ENCODE results near the gene CACNA1B.
"Not testable (repeated sequence)": the region's sequence is repeated elsewhere in the genome, so short reads cannot be mapped to it uniquely, and the experiment has no call there.

The CACNA1B gene

DNA sequence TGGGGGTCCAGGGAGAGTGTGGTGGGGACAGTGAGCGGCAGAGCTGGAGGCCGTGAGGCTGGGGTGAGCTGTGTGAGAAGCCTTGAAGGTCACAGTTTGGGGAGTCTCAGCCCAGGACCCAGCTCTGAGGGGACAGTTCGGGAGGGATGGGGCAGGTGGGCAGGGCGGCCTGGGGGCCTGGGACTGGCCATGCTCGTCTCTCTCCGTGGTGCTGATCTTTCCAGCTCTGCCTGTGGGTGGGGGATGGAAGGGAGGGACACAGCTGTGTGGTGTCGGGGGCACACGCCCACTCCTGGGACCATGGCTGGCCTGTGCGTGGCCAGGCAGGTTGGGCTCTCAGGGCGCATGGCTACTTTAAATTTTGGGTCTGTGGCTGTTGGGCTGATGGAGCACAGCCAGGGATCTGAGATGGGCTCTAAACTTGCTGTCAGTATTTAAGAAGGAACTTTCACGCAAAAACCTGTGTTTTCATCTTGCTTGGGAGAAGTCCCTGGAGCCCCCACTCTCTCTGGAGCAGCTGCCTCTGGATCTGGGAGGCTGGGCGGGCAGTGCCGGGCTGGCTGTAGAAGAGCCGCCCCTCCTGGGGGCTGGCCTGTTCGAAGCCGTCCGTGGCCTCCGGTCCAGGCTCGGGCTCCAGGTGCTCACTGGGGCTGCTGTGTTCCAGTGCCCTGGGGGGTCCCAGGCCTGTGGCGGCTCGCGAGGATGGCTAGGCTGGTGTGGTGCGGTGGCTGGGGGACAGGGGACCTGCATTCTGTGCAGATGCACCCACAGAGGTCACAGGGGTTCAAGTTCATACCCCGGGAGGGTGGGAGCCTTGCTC, 13.4 kb downstream of the CACNA1B start:
- not testable (repeated sequence) for DNase-seq

DNA sequence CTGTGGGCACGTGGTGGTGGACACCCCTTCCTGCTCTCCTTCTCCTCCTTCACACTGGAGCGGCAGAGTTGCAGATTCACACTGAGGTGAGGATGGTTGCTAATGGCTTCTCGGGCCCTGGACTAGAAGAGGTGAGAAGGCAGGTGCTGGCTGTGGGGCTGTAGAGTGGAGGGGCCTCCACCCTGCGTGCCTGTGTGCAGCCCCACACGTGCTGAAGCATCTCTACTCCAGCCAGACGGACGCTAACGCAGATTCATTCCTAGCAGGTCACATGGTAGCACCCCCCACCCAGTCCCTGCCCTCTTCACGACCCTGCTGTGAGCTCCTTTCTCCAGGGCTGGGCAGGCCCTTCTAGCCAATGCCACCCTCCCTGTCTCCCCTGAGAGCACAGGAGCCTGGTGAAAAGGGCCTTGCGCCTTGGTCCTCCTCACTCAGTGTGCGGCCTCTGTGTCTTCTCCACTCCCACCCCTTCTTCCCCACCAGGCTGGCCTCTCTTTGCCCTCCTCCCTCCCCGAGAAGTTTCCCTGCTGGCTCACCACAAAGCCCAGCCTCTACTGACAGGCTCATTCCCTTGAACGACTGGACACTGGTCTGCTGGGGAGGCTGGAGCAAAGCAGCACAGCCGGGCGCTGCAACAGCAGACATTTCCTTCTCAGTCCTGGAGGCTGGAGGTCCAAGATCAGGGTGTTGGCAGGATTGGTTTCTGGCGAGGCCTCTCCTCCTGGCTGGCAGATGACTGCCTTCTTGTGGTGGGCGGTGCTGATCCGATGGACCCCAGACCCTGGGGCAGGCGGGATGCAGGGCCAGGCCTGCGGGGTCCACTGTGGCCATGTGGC, 14.2 kb downstream of the CACNA1B start:
- no peak for DNase-seq

DNA sequence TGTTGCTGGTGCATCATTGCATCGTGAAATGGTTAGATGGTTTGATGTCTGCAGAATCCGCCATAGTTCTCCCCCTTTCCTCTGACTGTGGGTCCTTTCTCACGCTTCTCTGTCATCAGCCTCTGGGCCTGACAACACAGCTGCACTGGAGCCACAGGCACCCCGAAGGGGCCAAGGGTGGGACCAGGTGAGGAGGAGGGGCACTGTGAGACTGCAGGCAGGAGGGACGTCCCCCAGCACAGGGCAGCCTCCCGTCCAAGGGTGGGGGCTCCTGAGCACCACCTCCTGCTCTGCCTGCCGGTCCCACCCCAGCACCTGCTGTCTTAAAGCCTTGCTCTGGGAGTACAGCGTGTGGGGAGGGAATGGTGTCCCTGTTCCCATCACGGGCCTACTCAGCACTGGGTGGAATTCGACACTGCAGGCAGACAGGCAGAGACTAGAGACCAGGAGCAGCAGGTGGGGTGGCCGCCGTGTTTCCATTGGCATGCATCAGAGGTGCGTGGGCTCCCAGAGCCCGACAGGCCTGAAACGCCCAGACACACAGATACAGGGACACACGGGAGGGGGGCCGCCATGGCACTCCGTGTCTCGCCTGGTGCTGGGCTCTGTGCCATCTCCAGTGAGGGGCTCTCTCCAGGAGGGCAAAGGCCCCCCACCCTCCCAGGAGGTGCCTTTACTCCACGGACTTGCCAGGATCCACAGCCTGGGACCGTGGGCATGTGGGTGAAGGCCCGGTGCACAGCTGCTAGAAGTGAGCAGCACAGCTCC, 15.0 kb downstream of the CACNA1B start:
- no peak for DNase-seq

DNA sequence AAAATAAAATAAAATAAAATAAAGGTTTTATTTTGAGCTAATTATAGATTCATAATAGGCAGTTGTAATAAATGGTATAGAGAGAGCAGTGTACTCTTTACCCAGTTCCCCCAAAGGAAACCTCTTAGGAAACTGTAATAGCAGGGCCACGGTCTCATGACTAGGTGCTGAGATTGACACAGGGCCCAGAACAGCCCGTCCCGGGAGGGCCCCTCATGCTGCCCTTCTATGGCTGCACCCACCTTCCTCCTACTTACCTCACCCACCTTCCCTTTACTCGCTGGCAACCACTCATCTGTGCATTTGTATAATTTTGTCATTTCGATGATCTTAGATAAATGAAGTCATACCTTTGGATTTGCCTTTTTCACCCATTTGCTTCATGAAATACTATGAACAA, 16.1 kb downstream of the CACNA1B start:
- no peak for DNase-seq

DNA sequence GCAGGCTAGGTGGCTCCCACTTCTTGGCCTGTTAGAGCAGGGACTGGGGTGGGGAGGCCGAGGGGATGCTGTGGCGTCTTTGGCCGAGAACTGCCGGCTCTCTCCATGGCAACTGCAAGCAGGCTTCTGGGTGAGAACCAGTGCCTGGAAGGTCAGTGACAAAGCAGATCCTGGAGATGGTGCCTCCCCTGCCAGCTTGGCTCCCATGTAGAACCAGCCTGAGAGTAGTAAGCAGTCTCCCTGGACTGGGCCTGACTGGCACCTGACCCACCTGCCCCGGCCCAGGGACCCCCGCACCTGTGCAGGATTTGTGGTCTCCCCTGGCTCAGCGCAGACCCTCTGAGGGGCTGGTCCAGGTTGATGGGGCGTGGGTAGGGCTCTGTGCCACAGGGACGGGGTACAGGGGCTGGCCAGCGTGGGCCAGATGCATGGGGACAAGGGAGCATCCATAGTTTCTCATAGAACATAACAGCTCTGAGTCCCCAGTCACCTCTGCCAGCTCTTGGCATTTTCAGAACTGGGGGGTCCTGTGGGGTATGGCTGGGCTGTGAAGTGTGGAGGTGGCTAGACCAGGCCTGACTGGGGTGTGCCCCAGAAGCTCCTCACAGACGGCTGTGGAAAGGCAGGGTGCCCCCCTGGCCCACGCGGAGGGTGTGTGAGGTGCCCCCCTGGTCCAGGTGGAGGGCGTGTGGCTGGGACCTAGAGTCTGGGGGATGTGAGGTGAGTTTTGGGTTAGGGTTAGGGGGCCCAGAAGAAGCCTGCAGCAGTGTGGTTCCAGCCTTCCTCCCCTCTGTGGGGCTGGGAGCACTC, 22.2 kb downstream of the CACNA1B start:
- DNase-seq: no peak

DNA sequence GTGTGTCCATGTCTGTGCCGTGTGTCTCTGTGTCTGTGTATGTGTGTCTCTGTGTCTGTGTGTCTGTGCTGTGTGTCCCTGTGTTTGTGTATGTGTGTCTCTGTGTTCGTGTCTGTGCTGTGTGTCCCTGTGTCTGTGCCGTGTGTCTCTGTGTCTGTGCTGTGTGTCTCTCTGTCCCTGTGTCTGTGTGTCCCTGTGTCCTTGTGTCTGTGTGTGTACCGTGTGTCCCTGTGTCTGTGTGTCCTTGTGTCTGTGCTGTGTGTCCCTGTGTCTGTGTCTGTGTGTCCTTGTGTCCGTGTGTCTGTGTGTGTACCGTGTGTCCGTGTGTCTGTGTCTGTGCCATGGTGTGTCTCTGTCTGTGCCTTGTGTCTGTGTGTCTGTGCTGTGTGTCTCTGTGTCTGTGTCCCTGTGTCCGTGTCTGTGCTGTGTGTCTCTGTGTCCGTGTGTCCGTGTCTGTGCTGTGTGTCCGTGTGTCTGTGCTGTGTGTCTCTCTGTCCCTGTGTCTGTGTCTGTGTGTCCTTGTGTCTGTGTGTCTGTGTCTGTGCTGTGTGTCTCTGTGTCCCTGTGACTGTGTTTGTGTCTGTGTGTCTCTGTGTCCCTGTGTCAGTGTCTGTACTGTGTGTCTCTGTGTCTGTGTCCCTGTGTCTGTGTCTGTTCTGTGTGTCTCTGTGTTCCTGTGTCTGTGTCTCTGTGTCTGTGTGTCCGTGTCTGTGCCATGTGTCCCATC, 23.2 kb downstream of the CACNA1B start:
- DNase-seq: no peak

DNA sequence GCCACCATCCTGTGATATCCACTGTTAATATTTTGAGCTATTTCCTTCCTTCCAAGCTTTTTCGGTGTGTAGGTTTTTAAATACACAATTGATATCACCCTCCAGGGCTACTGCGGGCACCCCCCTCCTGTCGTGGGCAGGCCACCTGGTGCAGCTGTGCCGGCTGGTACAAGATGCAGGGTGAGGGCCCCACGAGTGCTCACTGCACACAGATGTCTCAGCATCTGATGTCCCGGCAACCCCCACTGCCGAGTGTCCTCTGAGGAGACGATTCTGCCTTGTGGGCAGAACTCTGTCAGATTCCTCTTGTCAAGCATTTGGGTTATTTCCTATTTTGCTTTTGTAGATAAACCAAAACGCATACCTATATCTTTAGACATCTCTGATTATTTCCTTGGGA, 25.1 kb downstream of the CACNA1B start:
- DNase-seq: no peak

DNA sequence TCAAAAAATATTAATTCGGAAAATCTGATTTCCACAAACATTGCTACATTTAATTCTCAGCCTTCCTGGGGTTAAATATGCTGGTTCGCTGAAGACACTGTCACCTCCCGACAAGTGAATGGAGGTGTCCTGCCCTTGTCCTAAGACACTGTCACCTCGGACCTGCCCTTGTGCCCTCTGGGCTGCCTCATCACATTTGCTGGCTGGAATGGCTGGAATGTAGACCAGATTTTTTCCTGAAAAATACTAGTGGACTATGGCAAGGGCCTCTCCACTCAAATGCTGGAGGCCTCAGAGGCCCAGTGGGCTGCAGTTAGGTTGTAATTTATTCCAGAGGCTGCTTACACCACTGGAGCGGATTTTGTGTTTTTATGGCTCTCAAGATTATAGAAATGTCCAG, 28.2 kb downstream of the CACNA1B start:
- no peak for DNase-seq

DNA sequence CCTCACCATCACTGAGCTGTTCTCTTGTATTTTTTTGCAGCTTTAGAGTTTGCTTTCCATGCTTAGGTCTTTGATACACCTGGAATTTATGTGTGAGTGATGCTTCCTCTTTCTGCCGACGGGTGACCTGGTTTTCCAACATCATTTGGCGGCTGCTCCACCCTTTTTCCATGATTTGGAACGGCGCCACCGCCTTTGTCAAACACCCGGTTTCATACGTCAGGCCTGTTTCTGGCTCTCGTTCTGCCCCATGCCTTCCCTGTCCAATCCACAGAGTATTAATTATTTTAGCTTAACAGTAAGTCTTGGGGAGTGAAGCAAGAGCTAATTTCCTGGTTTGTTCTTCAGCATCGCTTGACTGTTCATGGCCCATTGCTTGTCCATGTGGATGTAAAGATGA, 30.2 kb downstream of the CACNA1B start:
- DNase-seq: no peak

DNA sequence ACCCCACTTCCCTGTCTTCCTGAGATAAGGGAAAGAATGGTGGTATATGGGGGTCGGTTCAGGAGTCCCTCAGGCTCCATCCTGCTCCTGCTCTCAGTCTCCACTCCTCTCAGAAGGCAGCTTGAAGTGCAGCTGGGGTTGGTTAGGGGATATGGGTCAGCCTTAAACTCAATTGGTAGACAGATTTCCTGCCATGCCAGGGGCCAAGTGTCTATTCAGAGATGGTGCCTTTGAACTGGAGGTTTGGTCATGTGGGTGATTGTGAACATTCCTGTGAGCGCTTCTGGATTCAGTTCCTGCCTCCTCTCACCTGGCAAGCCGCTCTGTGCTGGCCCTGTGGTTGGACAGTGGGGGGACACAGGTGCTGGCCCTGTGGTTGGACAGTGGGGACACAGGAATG, 35.1 kb downstream of the CACNA1B start:
- DNase-seq: no peak

DNA sequence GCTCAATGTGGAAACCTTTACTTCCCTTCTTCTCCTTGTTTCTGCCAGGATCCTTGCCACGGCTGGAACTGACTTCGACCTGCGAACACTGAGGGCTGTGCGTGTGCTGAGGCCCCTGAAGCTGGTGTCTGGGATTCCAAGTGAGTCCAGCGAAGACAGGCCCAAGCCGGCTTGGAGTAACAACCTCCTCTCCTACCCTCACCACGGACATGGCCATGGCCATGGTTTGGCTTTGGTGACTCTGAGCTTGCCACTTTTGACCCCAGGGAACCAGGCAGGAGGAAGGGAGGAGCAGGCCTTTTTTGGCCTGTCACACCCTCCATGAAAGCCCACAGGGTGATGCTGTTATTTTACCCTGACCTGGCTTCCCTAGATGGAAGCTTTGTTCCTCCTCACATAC, 35.5 kb downstream of the CACNA1B start:
- DNase-seq: no peak

DNA sequence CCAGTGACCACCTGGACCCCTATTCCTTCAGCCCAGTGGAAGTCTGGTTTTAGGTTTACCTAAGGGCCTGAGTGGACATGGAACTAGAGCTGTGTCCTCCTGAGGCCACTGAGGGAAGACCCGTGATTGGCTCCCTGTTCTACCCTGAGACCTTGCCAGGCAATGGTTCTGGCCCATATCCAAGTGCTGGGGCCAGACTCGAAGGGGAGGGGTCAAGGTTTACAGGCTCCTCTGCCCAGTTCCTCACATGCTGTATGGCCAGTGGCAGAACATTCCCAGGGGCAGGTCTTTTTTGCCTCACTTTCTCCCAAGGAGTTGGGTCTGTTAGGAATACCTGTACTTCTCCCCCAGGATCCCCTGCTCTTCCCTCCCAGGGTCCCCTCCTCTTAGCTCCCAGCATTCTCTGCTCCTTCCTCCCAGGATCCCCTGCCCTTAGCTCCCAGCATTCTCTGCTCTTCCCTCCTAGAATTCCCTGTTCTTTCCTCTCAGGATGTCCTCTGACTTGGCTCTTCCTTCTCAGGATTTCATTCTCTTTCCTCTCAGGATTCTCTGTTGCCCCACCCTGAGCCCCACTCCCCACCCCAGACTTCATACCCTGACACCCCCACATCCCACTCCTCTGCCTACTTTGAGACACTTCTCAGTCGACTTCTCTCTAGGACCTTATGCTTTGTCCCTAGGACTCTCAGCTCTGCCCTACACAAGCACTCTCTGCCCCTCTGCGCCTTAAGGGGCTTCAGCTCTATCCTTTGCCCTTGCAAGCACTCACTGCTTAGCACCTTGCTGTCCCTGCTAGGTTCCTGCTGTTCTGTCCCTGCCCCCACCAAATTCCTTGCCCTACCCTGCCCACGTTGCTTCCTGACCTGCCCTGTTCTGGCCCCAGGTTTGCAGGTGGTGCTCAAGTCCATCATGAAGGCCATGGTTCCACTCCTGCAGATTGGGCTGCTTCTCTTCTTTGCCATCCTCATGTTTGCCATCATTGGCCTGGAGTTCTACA, 36.5 kb downstream of the CACNA1B start:
- DNase-seq: no peak

DNA sequence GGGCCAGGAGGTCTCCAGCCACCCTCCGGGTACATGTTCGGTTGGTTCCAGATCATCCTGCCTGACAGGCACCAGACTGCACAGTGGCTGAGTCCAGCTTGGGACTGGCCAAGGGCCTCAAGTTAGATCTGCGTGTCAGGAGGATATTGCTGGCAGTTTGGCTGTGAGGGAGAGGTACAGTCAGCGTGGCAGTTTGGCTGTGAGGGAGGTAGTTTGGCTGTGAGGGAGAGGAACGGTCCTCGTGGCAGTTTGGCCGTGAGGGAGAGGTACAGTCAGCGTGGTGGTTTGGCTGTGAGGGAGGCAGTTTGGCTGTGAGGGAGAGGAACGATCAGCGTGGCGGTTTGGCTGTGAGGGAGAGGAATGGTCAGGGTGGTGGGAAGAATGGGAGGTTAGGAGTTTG, 39.0 kb downstream of the CACNA1B start:
- DNase-seq: no peak

DNA sequence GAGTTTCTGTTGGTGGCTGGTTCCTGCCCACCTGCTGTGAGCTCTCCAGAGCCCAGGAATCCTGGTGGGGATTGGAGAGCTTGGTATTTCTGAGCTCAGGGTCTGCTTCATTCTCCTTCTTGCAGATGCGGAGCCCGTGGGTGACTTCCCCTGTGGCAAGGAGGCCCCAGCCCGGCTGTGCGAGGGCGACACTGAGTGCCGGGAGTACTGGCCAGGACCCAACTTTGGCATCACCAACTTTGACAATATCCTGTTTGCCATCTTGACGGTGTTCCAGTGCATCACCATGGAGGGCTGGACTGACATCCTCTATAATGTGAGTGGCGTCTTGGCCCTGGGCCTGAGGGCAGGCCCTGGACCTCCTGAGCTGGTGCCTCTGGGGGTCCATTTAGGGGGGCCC, 39.5 kb downstream of the CACNA1B start:
- DNase-seq: no peak

DNA sequence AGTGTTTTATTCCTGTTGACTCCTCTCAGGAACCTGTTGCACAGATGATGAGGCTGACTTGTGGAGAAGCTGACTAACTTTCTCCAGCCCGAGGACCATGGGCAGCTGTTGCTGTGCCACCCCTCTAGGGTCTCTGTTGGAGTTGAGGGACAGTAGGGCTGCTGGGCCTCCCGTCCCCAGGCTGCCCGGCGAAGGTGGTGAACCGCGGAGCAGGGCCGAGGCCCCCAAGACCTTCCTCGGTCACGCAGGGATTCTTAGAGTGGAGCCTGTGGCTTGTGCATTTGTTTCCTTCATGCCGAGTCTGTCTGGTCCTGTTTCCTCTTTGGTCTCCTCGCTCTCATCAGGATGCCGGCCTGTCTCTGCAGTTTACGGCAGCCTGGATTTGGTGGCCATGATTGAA, 40.2 kb downstream of the CACNA1B start:
- DNase-seq: no peak

DNA sequence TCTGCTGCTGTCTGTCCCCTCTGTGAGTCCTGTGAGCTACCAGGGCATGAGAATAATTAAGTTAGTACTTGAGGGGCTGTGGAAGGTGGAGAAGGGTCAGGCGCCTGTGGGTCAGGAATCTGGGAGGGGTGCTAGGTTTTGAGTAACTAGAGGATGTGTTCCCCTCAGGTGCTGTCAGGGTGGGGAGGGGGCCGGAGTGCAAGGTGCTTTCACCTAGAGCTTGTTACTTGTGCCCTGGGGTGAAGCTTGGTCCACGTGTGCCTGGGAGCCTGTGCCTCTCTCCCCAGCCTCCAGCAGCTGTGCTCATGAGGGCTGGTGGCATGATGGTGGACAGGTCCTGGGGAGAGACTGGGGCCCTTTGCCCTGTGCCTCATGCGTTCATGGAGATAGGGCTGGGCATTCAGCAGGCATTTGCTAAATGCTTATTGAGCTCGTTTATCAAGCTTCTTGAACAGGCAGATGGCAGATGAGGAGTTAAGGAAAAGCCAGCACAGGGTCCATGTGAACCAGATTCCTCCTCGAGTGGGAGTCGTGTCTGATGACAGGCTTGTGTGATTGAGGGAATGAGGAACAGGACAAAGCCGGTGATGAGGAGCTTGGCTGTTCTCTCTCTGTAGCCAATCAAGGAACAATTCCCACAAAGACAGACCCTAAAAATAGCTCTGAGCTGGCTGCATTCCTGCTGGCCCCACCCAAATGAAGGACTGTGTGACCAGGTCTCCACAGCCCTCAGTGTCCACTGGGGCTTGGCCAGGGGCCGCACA, 40.9 kb downstream of the CACNA1B start:
- no peak for DNase-seq

DNA sequence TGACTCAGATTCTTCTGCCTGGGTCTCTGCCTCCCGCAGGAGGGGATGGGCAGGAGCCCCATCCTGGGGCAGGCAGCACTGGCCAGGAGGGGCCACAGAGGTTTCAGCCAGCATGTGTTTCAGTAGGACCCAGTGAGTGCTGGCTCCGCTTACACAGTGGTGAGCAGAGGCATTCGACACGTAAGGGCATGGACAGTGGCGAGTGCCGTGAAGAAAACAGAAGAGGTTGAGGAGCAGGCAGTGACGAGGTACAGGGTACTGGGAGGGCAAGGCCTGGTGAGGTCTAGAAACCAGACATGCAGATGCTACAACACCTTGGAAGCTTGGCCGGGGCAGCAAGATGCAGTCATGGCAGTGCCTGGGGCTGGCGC, 41.5 kb downstream of the CACNA1B start:
- no peak for DNase-seq

DNA sequence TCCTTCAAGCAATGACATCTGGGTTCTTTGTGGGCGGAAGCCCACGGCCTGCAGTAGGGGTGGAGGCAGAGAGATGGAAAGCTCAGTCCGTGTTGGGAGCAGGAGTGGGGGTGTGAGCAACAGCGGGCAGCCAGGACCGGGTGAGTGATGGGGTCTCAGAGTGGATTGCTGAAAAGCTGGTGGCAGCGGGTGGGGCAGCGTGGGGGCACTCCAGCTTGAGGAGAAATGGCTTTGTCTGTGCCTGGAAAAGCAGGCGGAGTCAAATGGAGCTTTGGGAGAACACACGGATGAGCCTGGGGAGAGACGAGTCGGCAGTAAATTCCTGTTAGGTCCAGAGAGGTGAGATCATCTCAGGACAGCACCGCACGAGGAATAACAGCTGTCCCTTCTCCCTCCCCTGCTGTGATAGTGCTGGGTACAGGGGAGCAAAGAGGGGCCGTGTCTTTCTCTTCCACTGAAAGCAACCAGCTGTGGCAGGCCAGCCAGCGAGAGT, 42.1 kb downstream of the CACNA1B start:
- no peak for DNase-seq

DNA sequence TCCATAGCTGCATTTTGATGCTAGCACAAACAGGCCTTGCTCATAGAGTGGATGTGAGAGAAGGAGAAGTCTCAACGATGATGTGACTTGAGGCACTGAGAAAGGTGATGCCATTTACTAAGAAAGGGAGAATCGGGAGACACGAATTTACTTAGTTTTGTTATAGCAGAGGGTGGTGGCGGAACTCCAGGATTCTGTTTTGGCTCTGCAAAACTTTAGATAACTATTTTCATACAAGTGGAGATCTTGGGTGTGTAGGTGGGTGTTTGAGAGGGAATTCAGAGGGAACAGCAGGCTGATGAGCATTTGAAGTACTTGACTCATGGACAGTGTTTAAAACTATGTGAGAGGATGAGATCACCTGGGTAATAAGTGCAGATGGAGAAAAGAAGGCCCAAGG, 43.2 kb downstream of the CACNA1B start:
- no peak for DNase-seq

DNA sequence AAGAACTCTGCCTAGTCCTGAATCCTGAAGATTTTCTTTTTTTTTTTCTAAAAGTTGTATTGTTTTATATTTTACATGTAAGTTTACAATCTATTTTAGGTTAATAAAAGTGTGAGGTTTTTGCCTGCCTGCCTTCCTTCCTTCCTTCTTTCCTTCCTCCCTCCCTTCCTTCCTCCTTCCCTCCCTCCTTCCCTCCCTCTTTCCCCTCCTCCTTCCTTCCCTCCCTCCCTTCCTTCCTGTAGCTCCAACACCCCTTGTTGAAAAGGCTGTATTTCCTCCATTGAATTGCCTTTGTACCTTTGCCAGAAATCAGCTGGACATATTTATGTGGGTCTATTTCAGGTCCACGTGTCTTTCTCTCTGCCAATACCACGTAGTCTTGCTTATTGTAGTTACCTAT, 46.6 kb downstream of the CACNA1B start:
- no peak for DNase-seq

Measured in inflammatory macrophage (primary cell).